Measurements from ENCODE around the gene LGALS8. TPM values are rescaled to one million over a fixed set of nuclear protein-coding genes. Genes with fewer than 3 reads are reported as not detected.

LGALS8 gene
- total RNA-seq, 1 donor from 2014 or later = 47.3 TPM

- no peak for TF ChIP-seq CTCF (conservative IDR thresholded peaks at IDR 0.05; ENCODE audit: low read depth, low read length)
- no peak overlapping the region for H3K4me3 ChIP-seq (ENCODE audit: low read depth, low read length)
- no peak for DNase-seq (ENCODE audit: low read depth)
Measured at GRCh38 chr1:236520445-236521005, 3.3 kb upstream of the LGALS8 start.

GRCh38 chr1:236522937-236523703 lies 662 bp upstream of the LGALS8 start:
- no peak for DNase-seq (ENCODE audit: low read depth)
- H3K4me3 ChIP-seq (ENCODE audit: low read depth, low read length) = peak overlapping the region; percentile 95

DNA sequence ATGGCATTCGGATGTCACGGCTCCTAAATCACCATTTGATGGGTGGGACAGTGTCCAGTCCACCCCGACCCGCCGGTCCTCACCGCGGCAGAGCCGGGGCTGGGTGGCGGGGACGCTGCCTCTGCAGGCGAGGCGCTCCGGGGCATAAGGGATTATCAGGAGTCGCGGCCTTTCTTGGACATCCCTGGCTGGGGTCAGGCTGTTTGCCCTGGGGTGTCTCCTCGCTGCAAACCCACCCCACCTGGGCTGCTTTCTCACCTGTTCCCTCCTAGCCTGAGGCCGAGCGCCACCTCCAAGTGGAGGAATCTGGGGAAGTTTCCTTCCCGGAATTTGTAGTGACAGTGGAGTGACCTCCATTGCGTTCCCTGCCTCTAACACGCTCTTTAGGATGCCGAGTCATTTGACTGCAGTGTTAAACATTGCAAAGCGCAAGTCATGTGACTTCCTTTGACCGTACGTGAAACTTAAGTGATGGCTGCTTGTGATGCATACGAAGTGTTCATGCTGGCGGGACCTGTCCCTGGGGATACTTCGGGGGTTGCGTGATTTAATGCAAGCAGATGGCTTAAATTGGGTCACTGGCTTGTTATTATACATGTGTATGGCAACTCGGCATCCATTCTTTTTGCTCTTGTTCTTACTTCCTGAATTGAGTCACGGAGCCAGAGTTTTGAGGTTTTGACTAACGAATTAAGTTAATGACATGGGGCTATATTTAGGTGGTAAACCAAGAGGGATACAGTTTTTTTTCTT lies 536 bp downstream of the LGALS8 start:
- DNase-seq (ENCODE audit: low read depth) = no peak
- TF ChIP-seq CTCF (conservative IDR thresholded peaks at IDR 0.05; ENCODE audit: low read depth, low read length) = no peak
- peak overlapping the region; percentile 95 for H3K4me3 ChIP-seq (ENCODE audit: low read depth, low read length)

More at GRCh38 chr1:236522937-236523703, 662 bp upstream of the LGALS8 start:
- TF ChIP-seq CTCF (conservative IDR thresholded peaks at IDR 0.05; ENCODE audit: low read depth, low read length) = no peak

DNA sequence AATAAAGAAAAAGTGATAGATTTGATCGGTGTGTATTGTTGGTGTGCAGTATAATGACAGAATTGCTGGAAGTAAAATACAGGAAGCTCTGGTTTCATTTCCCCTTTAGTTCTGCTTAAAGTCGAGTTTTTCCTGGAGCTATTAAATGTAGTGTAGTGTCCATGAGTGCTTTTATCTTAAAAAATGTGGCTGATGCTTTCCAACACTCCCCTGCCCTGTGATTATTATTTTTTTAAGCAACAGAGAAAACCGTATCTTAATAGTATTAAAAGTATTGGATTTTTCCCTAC lies 1.1 kb downstream of the LGALS8 start:
- TF ChIP-seq CTCF (conservative IDR thresholded peaks at IDR 0.05; ENCODE audit: low read depth, low read length) = no peak
- no peak for DNase-seq (ENCODE audit: low read depth)
- H3K4me3 ChIP-seq (ENCODE audit: low read depth, low read length) = peak overlapping the region; percentile 95

DNA sequence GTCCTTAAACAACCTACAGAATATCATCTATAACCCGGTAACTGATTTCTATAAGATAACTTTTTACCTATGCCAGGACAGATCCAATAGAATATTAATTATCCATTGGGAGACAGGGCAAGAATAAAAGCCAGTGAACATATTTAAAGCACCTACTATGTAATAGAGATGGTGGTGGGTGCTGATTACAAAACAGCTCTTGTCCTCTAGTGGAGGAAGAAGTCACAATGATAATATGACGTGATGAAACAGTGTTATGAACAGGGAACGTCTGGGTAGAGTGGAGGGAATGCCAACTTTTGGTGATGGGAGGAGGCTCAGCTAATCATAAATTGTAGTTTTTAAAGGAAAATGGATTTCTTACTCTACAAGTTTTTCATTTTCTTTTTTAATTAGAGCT lies 2.3 kb downstream of the LGALS8 start:
- no peak overlapping the region for H3K4me3 ChIP-seq (ENCODE audit: low read depth, low read length)
- TF ChIP-seq CTCF (conservative IDR thresholded peaks at IDR 0.05; ENCODE audit: low read depth, low read length) = no peak
- DNase-seq (ENCODE audit: low read depth) = no peak

GRCh38 chr1:236530286-236530685 lies 6.5 kb downstream of the LGALS8 start:
- no peak overlapping the region for H3K4me3 ChIP-seq (ENCODE audit: low read depth, low read length)
- DNase-seq (ENCODE audit: low read depth) = no peak

More at GRCh38 chr1:236530286-236530685, 6.5 kb downstream of the LGALS8 start:
- TF ChIP-seq CTCF (conservative IDR thresholded peaks at IDR 0.05; ENCODE audit: low read depth, low read length) = no peak
